HL-60 (cell line): ENCODE data around the gene ADAMTS13.

Experiments used
- POLR2AphosphoS5 ChIP-seq: IDR thresholded peaks from 2 replicates; pipeline ENCODE4 v1.6.1; 2012; ENCODE audit warnings: low read depth
- TF ChIP-seq, protein P1 (sequence below): IDR thresholded peaks from one replicate; pipeline ENCODE4 v1.5.1; 2011; ENCODE audit warnings: low read length, control low read depth, inconsistent platforms; ENCODE audit not compliant: insufficient read depth
- TF ChIP-seq, protein P2 (sequence below): IDR thresholded peaks from 2 replicates; pipeline ENCODE4 v1.6.1; 2012; ENCODE audit warnings: low read depth; ENCODE audit not compliant: insufficient replicate concordance

DNA sequence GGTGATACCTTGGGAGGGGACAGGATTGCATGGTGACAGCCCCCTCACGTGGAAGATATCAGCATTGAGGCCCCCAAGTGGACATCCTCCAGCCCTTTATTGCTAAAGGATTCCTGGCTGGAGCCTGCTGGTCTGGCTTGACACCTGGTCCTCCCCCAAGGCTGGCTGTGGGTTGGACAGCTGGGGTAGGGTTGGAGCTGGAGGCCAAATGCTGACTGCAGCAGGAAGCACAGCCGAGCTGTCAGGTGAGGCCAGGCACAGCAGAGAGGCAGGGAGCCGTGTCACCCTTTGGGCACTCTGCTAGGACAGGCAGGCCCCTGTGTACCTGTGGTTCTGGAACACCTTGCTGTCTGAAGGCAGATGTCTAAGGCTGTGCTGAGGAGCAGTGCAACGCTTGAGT lies 39.8 kb downstream of the ADAMTS13 start:
- TF ChIP-seq, protein P1, sequence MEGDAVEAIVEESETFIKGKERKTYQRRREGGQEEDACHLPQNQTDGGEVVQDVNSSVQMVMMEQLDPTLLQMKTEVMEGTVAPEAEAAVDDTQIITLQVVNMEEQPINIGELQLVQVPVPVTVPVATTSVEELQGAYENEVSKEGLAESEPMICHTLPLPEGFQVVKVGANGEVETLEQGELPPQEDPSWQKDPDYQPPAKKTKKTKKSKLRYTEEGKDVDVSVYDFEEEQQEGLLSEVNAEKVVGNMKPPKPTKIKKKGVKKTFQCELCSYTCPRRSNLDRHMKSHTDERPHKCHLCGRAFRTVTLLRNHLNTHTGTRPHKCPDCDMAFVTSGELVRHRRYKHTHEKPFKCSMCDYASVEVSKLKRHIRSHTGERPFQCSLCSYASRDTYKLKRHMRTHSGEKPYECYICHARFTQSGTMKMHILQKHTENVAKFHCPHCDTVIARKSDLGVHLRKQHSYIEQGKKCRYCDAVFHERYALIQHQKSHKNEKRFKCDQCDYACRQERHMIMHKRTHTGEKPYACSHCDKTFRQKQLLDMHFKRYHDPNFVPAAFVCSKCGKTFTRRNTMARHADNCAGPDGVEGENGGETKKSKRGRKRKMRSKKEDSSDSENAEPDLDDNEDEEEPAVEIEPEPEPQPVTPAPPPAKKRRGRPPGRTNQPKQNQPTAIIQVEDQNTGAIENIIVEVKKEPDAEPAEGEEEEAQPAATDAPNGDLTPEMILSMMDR = no peak
- TF ChIP-seq POLR2AphosphoS5 = no peak
- TF ChIP-seq, protein P2, sequence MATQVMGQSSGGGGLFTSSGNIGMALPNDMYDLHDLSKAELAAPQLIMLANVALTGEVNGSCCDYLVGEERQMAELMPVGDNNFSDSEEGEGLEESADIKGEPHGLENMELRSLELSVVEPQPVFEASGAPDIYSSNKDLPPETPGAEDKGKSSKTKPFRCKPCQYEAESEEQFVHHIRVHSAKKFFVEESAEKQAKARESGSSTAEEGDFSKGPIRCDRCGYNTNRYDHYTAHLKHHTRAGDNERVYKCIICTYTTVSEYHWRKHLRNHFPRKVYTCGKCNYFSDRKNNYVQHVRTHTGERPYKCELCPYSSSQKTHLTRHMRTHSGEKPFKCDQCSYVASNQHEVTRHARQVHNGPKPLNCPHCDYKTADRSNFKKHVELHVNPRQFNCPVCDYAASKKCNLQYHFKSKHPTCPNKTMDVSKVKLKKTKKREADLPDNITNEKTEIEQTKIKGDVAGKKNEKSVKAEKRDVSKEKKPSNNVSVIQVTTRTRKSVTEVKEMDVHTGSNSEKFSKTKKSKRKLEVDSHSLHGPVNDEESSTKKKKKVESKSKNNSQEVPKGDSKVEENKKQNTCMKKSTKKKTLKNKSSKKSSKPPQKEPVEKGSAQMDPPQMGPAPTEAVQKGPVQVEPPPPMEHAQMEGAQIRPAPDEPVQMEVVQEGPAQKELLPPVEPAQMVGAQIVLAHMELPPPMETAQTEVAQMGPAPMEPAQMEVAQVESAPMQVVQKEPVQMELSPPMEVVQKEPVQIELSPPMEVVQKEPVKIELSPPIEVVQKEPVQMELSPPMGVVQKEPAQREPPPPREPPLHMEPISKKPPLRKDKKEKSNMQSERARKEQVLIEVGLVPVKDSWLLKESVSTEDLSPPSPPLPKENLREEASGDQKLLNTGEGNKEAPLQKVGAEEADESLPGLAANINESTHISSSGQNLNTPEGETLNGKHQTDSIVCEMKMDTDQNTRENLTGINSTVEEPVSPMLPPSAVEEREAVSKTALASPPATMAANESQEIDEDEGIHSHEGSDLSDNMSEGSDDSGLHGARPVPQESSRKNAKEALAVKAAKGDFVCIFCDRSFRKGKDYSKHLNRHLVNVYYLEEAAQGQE = no peak
